ENCODE measurements around the gene TRAM2. TPM values are rescaled to one million over a fixed set of nuclear protein-coding genes. Genes with fewer than 3 reads are reported as not detected.
A peak's percentile ranks its signal among the peaks of the same experiment; 100 is the strongest.

TRAM2 gene
- total and polyA plus RNA-seq, 3 donors from 2014 or later, result 21.1 to 34.7 (median 26.1) TPM

GRCh38 chr6:52545406-52546119 lies 31.3 kb downstream of the TRAM2 start:
- 63 to 75% methylated on average over 6 of the region's 6 CpGs for WGBS, 2 donors
- no peak for DNase-seq
- no peaks in the 10 kb centered on the region for H3K9me3 ChIP-seq
- no peaks in the 10 kb centered on the region for H3K36me3 ChIP-seq (ENCODE audit: low read depth, missing control alignments)
- H3K4me3 ChIP-seq, result no peak overlapping the region
- peaks cover 33% of the 10 kb centered on the region for H3K4me1 ChIP-seq
- intact Hi-C loops (cut with DNase I; ENCODE audit: low total_unique reads), result no loop called here
- no peak for TF ChIP-seq POLR2A (IDR thresholded peaks at IDR 0.05)
- no peak for TF ChIP-seq CTCF (IDR thresholded peaks at IDR 0.05)
- no peaks in the 10 kb centered on the region for H3K27me3 ChIP-seq
- peak overlapping the region; percentile 73 to 77 for H3K27ac ChIP-seq

- WGBS, 2 donors, result 54% methylated on average over 9 of the region's 9 CpGs
- no peak overlapping the region for H3K4me3 ChIP-seq
- no peak for DNase-seq
- H3K27ac ChIP-seq, result peak overlapping the region; percentile 73 to 77
- no peak for TF ChIP-seq CTCF (IDR thresholded peaks at IDR 0.05)
- no peak for TF ChIP-seq POLR2A (IDR thresholded peaks at IDR 0.05)
- peaks cover 33% of the 10 kb centered on the region for H3K4me1 ChIP-seq
- intact Hi-C loops (cut with DNase I; ENCODE audit: low total_unique reads), result no loop called here
- H3K36me3 ChIP-seq (ENCODE audit: low read depth, missing control alignments), result no peaks in the 10 kb centered on the region
- no peaks in the 10 kb centered on the region for H3K27me3 ChIP-seq
- no peaks in the 10 kb centered on the region for H3K9me3 ChIP-seq
Measured at GRCh38 chr6:52544602-52545405, 32.1 kb downstream of the TRAM2 start.

- Histone ChIP-seq H3K36me3 (ENCODE audit: low read depth, missing control alignments) (no peaks in the 10 kb centered on the region), H3K4me1 (peaks cover 33% of the 10 kb centered on the region), H3K27me3 (no peaks in the 10 kb centered on the region), H3K9me3 (no peaks in the 10 kb centered on the region), H3K4me3 (no peak overlapping the region), H3K27ac (peak overlapping the region; percentile 73 to 77)
- no peak for DNase-seq
- TF ChIP-seq POLR2A (IDR thresholded peaks at IDR 0.05), result no peak
- TF ChIP-seq CTCF (IDR thresholded peaks at IDR 0.05), result no peak
- intact Hi-C loops (cut with DNase I; ENCODE audit: low total_unique reads), result no loop called here
- 41 to 43% methylated on average over 10 of the region's 10 CpGs for WGBS, 2 donors
Measured at GRCh38 chr6:52543729-52544601, 32.9 kb downstream of the TRAM2 start.

GRCh38 chr6:52543262-52543661 lies 33.6 kb downstream of the TRAM2 start:
- 42 to 47% methylated on average over 1 of the region's 1 CpG for WGBS, 2 donors
- TF ChIP-seq POLR2A (IDR thresholded peaks at IDR 0.05) (no peak), CTCF (IDR thresholded peaks at IDR 0.05) (no peak)
- Histone ChIP-seq H3K27me3 (no peaks in the 10 kb centered on the region), H3K4me3 (no peak overlapping the region), H3K4me1 (peaks cover 27% of the 10 kb centered on the region), H3K36me3 (ENCODE audit: low read depth, missing control alignments) (no peaks in the 10 kb centered on the region), H3K27ac (peak overlapping the region; percentile 48 to 73), H3K9me3 (no peaks in the 10 kb centered on the region)
- intact Hi-C loops (cut with DNase I; ENCODE audit: low total_unique reads), result no loop called here
- no peak for DNase-seq

Data from testis (tissue), 3 donors.